Spleen (tissue), 7 donors: Measurements from ENCODE around the gene PAXIP1.

Experiments
- POLR2A ChIP-seq, 3 donors: fragments of 450-650 bp; IDR thresholded peaks; one replicate each; pipeline ENCODE4 v1.5.1; 2017; ENCODE audit warnings: antibody characterized with exemption in 3 of 3, mild to moderate bottlenecking in 1 of 3
- POLR2AphosphoS5 ChIP-seq, 3 donors: sonication (generic); formaldehyde crosslinking; IDR thresholded peaks; one replicate each; pipeline ENCODE4 v1.5.1; 2017; ENCODE audit warnings: antibody characterized with exemption in 3 of 3
- TF ChIP-seq, protein P1 (sequence below), 11 experiments: fragments of 200-600 bp in 7 of 11; fragments of 450-650 bp in 4 of 11; sonication (generic) in 4 of 11; IDR thresholded peaks in 8 of 11; conservative IDR thresholded peaks in 3 of 11; 1 replicate in 7 of 11; 2 replicates in 4 of 11; pipeline versions ENCODE4 v1.4.0 to v1.8.0; 2016 to 2021; ENCODE audit warnings: antibody characterized with exemption in 11 of 11, inconsistent platforms in 4 of 11, mild to moderate bottlenecking in 1 of 11
- donor health status: DM: no; HTN: no; CAD: no; lungs with moderate emphysema.
- donor health status: DM: no; HTN: no; CAD: no.
- donor health status: DM: no; HTN: no; CAD: no.

DNA sequence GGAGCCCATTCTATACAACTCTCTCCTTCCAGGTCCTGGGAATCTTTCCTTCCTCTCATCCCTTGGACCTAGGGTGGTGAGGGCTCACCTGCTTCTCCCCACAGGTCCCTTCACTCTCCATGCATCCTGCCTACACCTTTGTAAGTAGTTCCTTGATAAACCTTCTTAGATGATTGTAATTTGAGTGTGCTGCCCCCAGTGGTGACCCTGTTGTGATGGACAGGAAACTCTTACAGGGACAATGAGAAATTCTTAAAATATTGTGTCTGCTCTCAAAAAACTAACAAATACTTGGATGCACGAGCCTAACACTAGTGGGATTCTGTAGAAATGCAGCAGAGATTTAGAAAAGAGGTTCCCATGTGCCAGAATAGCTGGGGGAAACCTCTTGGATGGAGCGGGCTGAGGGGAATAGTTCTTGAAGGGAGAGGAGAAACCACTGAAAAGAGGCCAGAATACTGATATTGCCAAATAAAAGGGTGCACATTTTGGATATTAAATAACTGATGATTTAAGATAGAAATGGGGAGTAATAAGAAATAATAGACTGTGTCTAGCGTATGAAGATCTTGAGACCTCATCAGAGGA, 6.7 kb upstream of the PAXIP1 start:
- TF ChIP-seq, protein P1, sequence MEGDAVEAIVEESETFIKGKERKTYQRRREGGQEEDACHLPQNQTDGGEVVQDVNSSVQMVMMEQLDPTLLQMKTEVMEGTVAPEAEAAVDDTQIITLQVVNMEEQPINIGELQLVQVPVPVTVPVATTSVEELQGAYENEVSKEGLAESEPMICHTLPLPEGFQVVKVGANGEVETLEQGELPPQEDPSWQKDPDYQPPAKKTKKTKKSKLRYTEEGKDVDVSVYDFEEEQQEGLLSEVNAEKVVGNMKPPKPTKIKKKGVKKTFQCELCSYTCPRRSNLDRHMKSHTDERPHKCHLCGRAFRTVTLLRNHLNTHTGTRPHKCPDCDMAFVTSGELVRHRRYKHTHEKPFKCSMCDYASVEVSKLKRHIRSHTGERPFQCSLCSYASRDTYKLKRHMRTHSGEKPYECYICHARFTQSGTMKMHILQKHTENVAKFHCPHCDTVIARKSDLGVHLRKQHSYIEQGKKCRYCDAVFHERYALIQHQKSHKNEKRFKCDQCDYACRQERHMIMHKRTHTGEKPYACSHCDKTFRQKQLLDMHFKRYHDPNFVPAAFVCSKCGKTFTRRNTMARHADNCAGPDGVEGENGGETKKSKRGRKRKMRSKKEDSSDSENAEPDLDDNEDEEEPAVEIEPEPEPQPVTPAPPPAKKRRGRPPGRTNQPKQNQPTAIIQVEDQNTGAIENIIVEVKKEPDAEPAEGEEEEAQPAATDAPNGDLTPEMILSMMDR (IDR thresholded peaks at IDR 0.05 in 8 of 11, conservative IDR thresholded peaks at IDR 0.05 in 3 of 11): peak in 5 of 11 experiments; percentile 7 to 55 (median 43)
- TF ChIP-seq POLR2AphosphoS5 (IDR thresholded peaks at IDR 0.05) (no peak), POLR2A (IDR thresholded peaks at IDR 0.05) (no peak)
